GM21515 (cell line): ENCODE measurements around the gene GOLGB1.

Experiments
- ATAC-seq: cut with Tn5 transposase; IDR thresholded peaks from one replicate; pipeline ENCODE4 v1.9.1; 2021; ENCODE audit not compliant: unreplicated experiment

The GOLGB1 gene

GRCh38 chr3:121645054-121645453, 104.5 kb downstream of the GOLGB1 start:
- no peak for ATAC-seq

GRCh38 chr3:121642601-121643314, 106.8 kb downstream of the GOLGB1 start:
- no peak for ATAC-seq

- ATAC-seq: no peak
These were observed 108.4 kb downstream of the GOLGB1 start for GRCh38 chr3:121641127-121641526.

- ATAC-seq: no peak
These were observed 111.6 kb downstream of the GOLGB1 start for GRCh38 chr3:121637922-121638321.

- ATAC-seq: no peak
These were observed 119.2 kb downstream of the GOLGB1 start for GRCh38 chr3:121630355-121630754.

- ATAC-seq: no peak
These were observed 119.9 kb downstream of the GOLGB1 start for GRCh38 chr3:121629601-121630000.

- no peak for ATAC-seq
These were observed 121.9 kb downstream of the GOLGB1 start for GRCh38 chr3:121627622-121628021.

- ATAC-seq: no peak
These were observed 122.3 kb downstream of the GOLGB1 start for GRCh38 chr3:121627211-121627610.

GRCh38 chr3:121626495-121626894, 123.0 kb downstream of the GOLGB1 start:
- ATAC-seq: no peak

- no peak for ATAC-seq
These were observed 125.2 kb downstream of the GOLGB1 start for GRCh38 chr3:121624147-121624899.

- no peak for ATAC-seq
These were observed 128.1 kb downstream of the GOLGB1 start for GRCh38 chr3:121621491-121621890.

GRCh38 chr3:121619691-121620090, 129.8 kb downstream of the GOLGB1 start:
- ATAC-seq: no peak
